Astrocyte of the cerebellum (primary cell): ENCODE measurements around the gene CTF1.
"Not testable (repeated sequence)": the region's sequence is repeated elsewhere in the genome, so short reads cannot be mapped to it uniquely, and the experiment has no call there.

Experiments used
- DNase-seq: peaks from one replicate; pipeline ENCODE4 v3.0.0-alpha.2; 2011; ENCODE audit warnings: low read depth
- H3K4me3 ChIP-seq: 2 replicates; pipeline ENCODE4 v1.5.1; 2011; ENCODE audit warnings: mild to moderate bottlenecking, low read depth, low read length, moderate library complexity
- CTCF ChIP-seq: IDR thresholded peaks from 2 replicates; pipeline ENCODE4 v1.5.1; 2012; ENCODE audit warnings: low read length, low read depth, moderate library complexity, mild to moderate bottlenecking; ENCODE audit errors: missing control alignments
- in situ Hi-C: cut with HindIII; loops from 2 replicates; pipeline ENCODE4 v1.10.0; 2017; ENCODE audit warnings: low sequenced_read_pairs

Gene CTF1

GRCh38 chr16:30896261-30896888 is at the start of gene CTF1:
Gene CTF1, plus strand, starts transcription at chr16:30896614. Its CDS starts 30 bp downstream, at chr16:30896644.
- H3K4me3 ChIP-seq: peak within 1 kb of the TSS; percentile 57
- peak; percentile 36 for DNase-seq
- TF ChIP-seq CTCF: no peak
- in situ Hi-C loops: no loop called here

GRCh38 chr16:30846649-30847402 is 49.6 kb upstream of the CTF1 start:
- no peak overlapping the region for H3K4me3 ChIP-seq
- TF ChIP-seq CTCF: no peak
- no peak for DNase-seq
- in situ Hi-C loops: no loop called here

GRCh38 chr16:30850246-30850645 is 46.2 kb upstream of the CTF1 start:
- in situ Hi-C loops: no loop called here

GRCh38 chr16:30853758-30854157 is 42.7 kb upstream of the CTF1 start:
- in situ Hi-C loops: no loop called here
- no peak overlapping the region for H3K4me3 ChIP-seq
- DNase-seq: no peak
- TF ChIP-seq CTCF: no peak

More at GRCh38 chr16:30850246-30850645, 46.2 kb upstream of the CTF1 start:
- no peak overlapping the region for H3K4me3 ChIP-seq
- DNase-seq: no peak
- no peak for TF ChIP-seq CTCF

GRCh38 chr16:30858111-30858495 is 38.3 kb upstream of the CTF1 start:
- no peak for TF ChIP-seq CTCF
- H3K4me3 ChIP-seq: no peak overlapping the region
- in situ Hi-C loops: no loop called here
- DNase-seq: no peak

GRCh38 chr16:30858829-30859423 is 37.5 kb upstream of the CTF1 start:
- in situ Hi-C loops: no loop called here
- H3K4me3 ChIP-seq: no peak overlapping the region
- no peak for TF ChIP-seq CTCF
- DNase-seq: no peak

GRCh38 chr16:30860729-30861128 is 35.7 kb upstream of the CTF1 start:
- in situ Hi-C loops, H3K4me3 ChIP-seq, DNase-seq: not testable (repeated sequence)

- DNase-seq, H3K4me3 ChIP-seq, in situ Hi-C loops: not testable (repeated sequence)
Observed at GRCh38 chr16:30863178-30863577, 33.2 kb upstream of the CTF1 start.
